K562 (cell line): Measurements from ENCODE around the gene XPA. TPM values are rescaled to one million over a fixed set of nuclear protein-coding genes. Genes with fewer than 3 reads are reported as not detected.

Experiments
- ATAC-seq: fragments of 200-7000 bp; cut with Tn5 transposase; 3 replicates; pipeline ENCODE4 v1.9.1; 2020; ENCODE audit warnings: moderate library complexity
- BruUV-seq: library from RNA; stranded (reverse); fragments of 400-500 nt; replicated peaks from 2 replicates; lab custom pipeline; 2021; lab: Mats Ljungman, UMichigan
- CTCF ChIA-PET: fragments of 300-600 bp; formaldehyde crosslinking; extraction: SDS; loops from one replicate; lab custom pipeline; 2021; ENCODE audit warnings: low intra/inter-chr PET ratio; lab: Yijun Ruan, JAX
- POLR2A ChIA-PET: fragments of 300-600, 350-650 bp; sonication (Branson Sonifier 250); formaldehyde crosslinking; extraction: SDS; loops from one replicate; lab custom pipeline; 2021; ENCODE audit warnings: antibody characterized with exemption, inconsistent platforms; lab: Yijun Ruan, JAX
- DNase-seq, 4 experiments: peaks; one replicate each; pipeline versions ENCODE4 v3.0.0 to v3.0.0-alpha.2; 2011 to 2018; ENCODE audit warnings: low spot score in 3 of 4, mixed read lengths in 3 of 4; ENCODE audit errors: extremely low read depth in 1 of 4
- FAIRE-seq: peaks from 2 replicates; lab custom pipeline; 2011; peaks lifted over from hg19 to GRCh38; lab: Jason Lieb, UNC
- H2AFZ ChIP-seq: 2 replicates; pipeline ENCODE4 v1.6.0; 2011; ENCODE audit warnings: low read depth, low read length, control low read depth, inconsistent platforms
- H3K27ac ChIP-seq: fragments of 200-600 bp; 3 replicates; pipeline ENCODE4 v1.8.0; 2011; ENCODE audit warnings: low read depth, mild to moderate bottlenecking, control low read depth, inconsistent platforms, low read length, moderate library complexity, mixed read lengths; ENCODE audit errors: extremely low read depth
- H3K27me3 ChIP-seq, 2 experiments: fragments of 300-600 bp in 1 of 2; 2 replicates in 1 of 2; 3 replicates in 1 of 2; pipeline versions ENCODE4 v1.6.0 to v1.8.0; 2011; ENCODE audit warnings: inconsistent platforms in 2 of 2, low read length in 2 of 2, mild to moderate bottlenecking in 1 of 2, mixed read lengths in 1 of 2, moderate library complexity in 1 of 2; ENCODE audit not compliant: control insufficient read depth in 2 of 2, insufficient read depth in 2 of 2
- H3K36me3 ChIP-seq: fragments of 300-600 bp; 3 replicates; pipeline ENCODE4 v1.8.0; 2011; ENCODE audit warnings: mild to moderate bottlenecking, low read length, inconsistent platforms; ENCODE audit not compliant: control insufficient read depth, insufficient read depth
- H3K4me1 ChIP-seq, 2 experiments: fragments of 200-600 bp in 1 of 2; replicated peaks in 1 of 2; 2 replicates in 1 of 2; 3 replicates in 1 of 2; pipeline versions ENCODE4 v1.5.1 to v1.8.0; 2011; ENCODE audit warnings: inconsistent platforms in 2 of 2, low read length in 2 of 2, mild to moderate bottlenecking in 1 of 2, mixed read lengths in 1 of 2, moderate library complexity in 1 of 2; ENCODE audit not compliant: control insufficient read depth in 2 of 2, insufficient read depth in 2 of 2
- H3K4me2 ChIP-seq: 2 replicates; pipeline ENCODE4 v1.6.1; 2011; ENCODE audit warnings: low read length, control low read depth, inconsistent platforms, mixed read lengths; ENCODE audit not compliant: insufficient read depth
- H3K4me3 ChIP-seq: fragments of 200-600 bp; sonication (generic), shearing (Covaris generic); 2 replicates; pipeline ENCODE4 v1.5.1; 2016; ENCODE audit warnings: control low read depth, inconsistent platforms
- H3K79me2 ChIP-seq: fragments of 200-600 bp; 3 replicates; pipeline ENCODE4 v1.8.0; 2011; ENCODE audit warnings: low read length, inconsistent platforms; ENCODE audit not compliant: control insufficient read depth, insufficient read depth
- H3K9ac ChIP-seq, 2 experiments: 2 replicates each; pipeline versions ENCODE4 v1.6.0 to v1.6.1; 2011; ENCODE audit warnings: low read depth in 2 of 2, low read length in 2 of 2, control low read depth in 1 of 2, inconsistent platforms in 1 of 2, mild to moderate bottlenecking in 1 of 2, mixed read lengths in 1 of 2; ENCODE audit not compliant: insufficient read depth in 1 of 2
- H3K9me1 ChIP-seq: one replicate; pipeline ENCODE4 v1.6.0; 2011; ENCODE audit warnings: inconsistent platforms, mild to moderate bottlenecking, low read length, moderate library complexity; ENCODE audit not compliant: control insufficient read depth, insufficient read depth
- H3K9me3 ChIP-seq: replicated peaks from 2 replicates; pipeline ENCODE4 v1.5.1; 2011; ENCODE audit warnings: low read depth, low read length, inconsistent platforms; ENCODE audit not compliant: control insufficient read depth, insufficient read depth
- H4K20me1 ChIP-seq: replicated peaks from 2 replicates; pipeline ENCODE4 v1.6.1; 2011; ENCODE audit warnings: low read length, inconsistent platforms, mixed read lengths; ENCODE audit not compliant: control insufficient read depth, insufficient read depth
- CBFA2T3 ChIP-seq: fragments of 450-650 bp; IDR thresholded peaks from 2 replicates; pipeline ENCODE4 v1.6.1; 2017
- DDX20 ChIP-seq: fragments of 450-650 bp; IDR thresholded peaks from 2 replicates; pipeline ENCODE4 v1.6.1; 2016; ENCODE audit warnings: missing genetic modification characterization, low read depth, mild to moderate bottlenecking, missing compliant biosample characterization, moderate library complexity
- E2F4 ChIP-seq: sonication (generic); formaldehyde crosslinking; IDR thresholded peaks from 2 replicates; pipeline ENCODE4 v1.8.0; 2022; ENCODE audit warnings: mild to moderate bottlenecking, low read depth, missing genetic modification reagents
- NFYB ChIP-seq: IDR thresholded peaks from 2 replicates; pipeline ENCODE4 v1.6.1; 2011; ENCODE audit warnings: mild to moderate bottlenecking, moderate library complexity; ENCODE audit not compliant: insufficient read length; ENCODE audit errors: extremely low read depth
- OTX1 ChIP-seq: fragments of 450-650 bp; formaldehyde crosslinking; IDR thresholded peaks from 2 replicates; pipeline ENCODE4 v1.4.0; 2022; ENCODE audit warnings: mild to moderate bottlenecking
- PCBP2 ChIP-seq: fragments of 200-400 bp; formaldehyde crosslinking; IDR thresholded peaks from 2 replicates; pipeline ENCODE4 v1.6.1; 2018; ENCODE audit warnings: low read length, low read depth, mild to moderate bottlenecking, moderate library complexity; ENCODE audit not compliant: poor library complexity, severe bottlenecking
- POU5F1 ChIP-seq: fragments of 150-350 bp; IDR thresholded peaks from 2 replicates; pipeline ENCODE4 v1.6.1; 2014; ENCODE audit warnings: borderline replicate concordance, low read length, low read depth, mild to moderate bottlenecking; ENCODE audit not compliant: partially characterized antibody
- SMARCC2 ChIP-seq: fragments of 450-650 bp; IDR thresholded peaks from 2 replicates; pipeline ENCODE4 v1.6.1; 2017; ENCODE audit warnings: antibody characterized with exemption, moderate library complexity, mild to moderate bottlenecking, low read depth
- SNRNP70 ChIP-seq: fragments of 200-400 bp; formaldehyde crosslinking; optimal IDR thresholded peaks from 2 replicates; pipeline ENCODE3; 2017; ENCODE audit warnings: low read depth, low read length
- ZNF318 ChIP-seq, 2 experiments: fragments of 450-650 bp; IDR thresholded peaks; 2 replicates each; pipeline ENCODE4 v1.6.1; 2016; ENCODE audit warnings: mild to moderate bottlenecking in 2 of 2, borderline replicate concordance in 1 of 2, low read depth in 1 of 2, moderate library complexity in 1 of 2
- WGBS: fragments of 100-300 bp; shearing (Covaris generic); methylation state at CpG from one replicate; pipeline ENCODE4 v1.1.6; 2016; ENCODE audit warnings: low coverage, mixed read lengths; ENCODE audit not compliant: insufficient coverage; ENCODE audit errors: missing lambda C conversion rate; 5-methylcytosine and 5-hydroxymethylcytosine counted together
- in situ Hi-C: fragments of 300-500 bp; cut with MboI; formaldehyde crosslinking; loops from 4 replicates; pipeline ENCODE4 v1.15.0; 2018; ENCODE audit warnings: inconsistent platforms, mixed read lengths
- intact Hi-C: fragments of 100-400 bp; cut with micrococcal nuclease; formaldehyde crosslinking; loops from 2 replicates; pipeline ENCODE4 v1.14.2; 2022
- polyA plus RNA-seq, 8 experiments: library from polyadenylated mRNA; depleted of rRNA in 4 of 8; stranded (reverse) in 5 of 8; unstranded in 3 of 8; fragments of >200 nt; fragmentation: Nextera tagmentation in 2 of 8; fragmentation: Illumina TruSeq in 1 of 8; extraction: Ambion mirVana in 2 of 8; extraction: Trizol in 1 of 8; gene quantifications; 2 replicates each; pipeline versions ENCODE4 v1.2.1 to v1.2.3, GENCODE V29; 2011 to 2014; ENCODE audit warnings: inconsistent platforms in 1 of 8, missing spikeins in 1 of 8
- total RNA-seq, 7 experiments: library from RNA; depleted of rRNA in 6 of 7; stranded (reverse); fragments of >200 nt in 6 of 7; fragmentation: Illumina TruSeq in 2 of 7; extraction: Trizol in 2 of 7; gene quantifications; 2 replicates each; pipeline versions ENCODE4 v1.2.1 to v1.2.3, GENCODE V29; 2011 to 2021; ENCODE audit warnings: low replicate concordance in 1 of 7
- TF ChIP-seq, protein P1 (sequence below), 3 experiments: IDR thresholded peaks in 2 of 3; conservative IDR thresholded peaks in 1 of 3; 2 replicates each; pipeline ENCODE4 v1.5.1; 2011 to 2012; ENCODE audit warnings: low read length in 3 of 3, mild to moderate bottlenecking in 3 of 3, control low read depth in 2 of 3, improper control_type of control experiment in 1 of 3, inconsistent platforms in 1 of 3, low read depth in 1 of 3, mixed read lengths in 1 of 3, moderate library complexity in 1 of 3; ENCODE audit not compliant: insufficient read depth in 2 of 3

The XPA gene
- total and polyA plus RNA-seq, 9 of the 15 experiments (the other 6 are each of a cell fraction or from before 2014, with no cell fraction given), result 5.1 to 18.2 (median 14.1) TPM

- FAIRE-seq (no peak), DNase-seq (no peak), ATAC-seq (no peak)
- Histone ChIP-seq H3K9ac (no peak overlapping the region), H3K4me1 (peaks cover 0 to 10% of the 10 kb centered on the region in 2 experiments; a peak in 3 of 5 replicates), H3K4me3 (no peak overlapping the region), H4K20me1 (no peaks in the 10 kb centered on the region), H3K27ac (no peak overlapping the region), H3K4me2 (no peak overlapping the region), H3K9me1 (no peaks in the 10 kb centered on the region), H2AFZ (no peak overlapping the region), H3K79me2 (no peaks in the 10 kb centered on the region), H3K36me3 (no peaks in the 10 kb centered on the region), H3K27me3 (peaks cover 0 to 5% of the 10 kb centered on the region in 2 experiments; a peak in 1 of 5 replicates), H3K9me3 (no peaks in the 10 kb centered on the region)
- ChIA-PET POLR2A (interaction anchor here (0.6 to 2.7 kb wide), 6 partner anchors 9 to 196 kb away, joined by 3 to 11 read pairs (median 4); partner anchors contain the start of gene XPA), CTCF (no interaction called here)
- BruUV-seq, result no TSS peak
- intact Hi-C loops (no loop called here), in situ Hi-C loops (no loop called here)
- WGBS, result 7% methylated on average over 4 of the region's 4 CpGs
- TF ChIP-seq POU5F1 (no peak), ZNF318 (IDR thresholded peaks at IDR 0.05; ENCODE audit: borderline replicate concordance in 1 of 2, low read depth in 1 of 2) (no peak), OTX1 (no peak), DDX20 (tag) (no peak), E2F4 (CRISPR knock-in tag) (no peak), PCBP2 (no peak), CBFA2T3 (no peak), SNRNP70 (no peak), SMARCC2 (no peak), NFYB (no peak)
- TF ChIP-seq, protein P1, sequence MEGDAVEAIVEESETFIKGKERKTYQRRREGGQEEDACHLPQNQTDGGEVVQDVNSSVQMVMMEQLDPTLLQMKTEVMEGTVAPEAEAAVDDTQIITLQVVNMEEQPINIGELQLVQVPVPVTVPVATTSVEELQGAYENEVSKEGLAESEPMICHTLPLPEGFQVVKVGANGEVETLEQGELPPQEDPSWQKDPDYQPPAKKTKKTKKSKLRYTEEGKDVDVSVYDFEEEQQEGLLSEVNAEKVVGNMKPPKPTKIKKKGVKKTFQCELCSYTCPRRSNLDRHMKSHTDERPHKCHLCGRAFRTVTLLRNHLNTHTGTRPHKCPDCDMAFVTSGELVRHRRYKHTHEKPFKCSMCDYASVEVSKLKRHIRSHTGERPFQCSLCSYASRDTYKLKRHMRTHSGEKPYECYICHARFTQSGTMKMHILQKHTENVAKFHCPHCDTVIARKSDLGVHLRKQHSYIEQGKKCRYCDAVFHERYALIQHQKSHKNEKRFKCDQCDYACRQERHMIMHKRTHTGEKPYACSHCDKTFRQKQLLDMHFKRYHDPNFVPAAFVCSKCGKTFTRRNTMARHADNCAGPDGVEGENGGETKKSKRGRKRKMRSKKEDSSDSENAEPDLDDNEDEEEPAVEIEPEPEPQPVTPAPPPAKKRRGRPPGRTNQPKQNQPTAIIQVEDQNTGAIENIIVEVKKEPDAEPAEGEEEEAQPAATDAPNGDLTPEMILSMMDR (IDR thresholded peaks at IDR 0.05 in 2 of 3, conservative IDR thresholded peaks at IDR 0.05 in 1 of 3; ENCODE audit: insufficient read depth in 2 of 3, low read depth in 1 of 3, low read length in 3 of 3), result no peak
Measured at GRCh38 chr9:97704851-97705250, 7.7 kb upstream of the XPA start.
